Activated T-helper 1 cell treated with Interleukin-2 at 50 U/mL for 16 hours (primary cell): ENCODE data around the gene RNU1-1.
A peak's percentile ranks its signal among the peaks of the same experiment; 100 is the strongest.
"Not testable (repeated sequence)": the region's sequence is repeated elsewhere in the genome, so short reads cannot be mapped to it uniquely, and the experiment has no call there.

Experiments used
- DNase-seq: peaks from one replicate; pipeline ENCODE4 v3.0.0-alpha.2; 2020; ENCODE audit warnings: low read depth

The RNU1-1 gene

GRCh38 chr1:16514107-16515055, at the start of gene RNU1-1:
Gene RNU1-1, minus strand, starts transcription at chr1:16514285.
- DNase-seq: peak; percentile 56

- DNase-seq: not testable (repeated sequence)
These were observed 47.0 kb upstream of the RNU1-1 start for GRCh38 chr1:16561035-16561434.

GRCh38 chr1:16560498-16560897, 46.4 kb upstream of the RNU1-1 start:
- DNase-seq: not testable (repeated sequence)

GRCh38 chr1:16559688-16560087, 45.6 kb upstream of the RNU1-1 start:
- DNase-seq: not testable (repeated sequence)

- DNase-seq: not testable (repeated sequence)
These were observed 42.9 kb upstream of the RNU1-1 start for GRCh38 chr1:16557034-16557433.

GRCh38 chr1:16553244-16553643, 39.2 kb upstream of the RNU1-1 start:
- not testable (repeated sequence) for DNase-seq

GRCh38 chr1:16550212-16550918, 36.3 kb upstream of the RNU1-1 start:
- not testable (repeated sequence) for DNase-seq

- not testable (repeated sequence) for DNase-seq
These were observed 35.5 kb upstream of the RNU1-1 start for GRCh38 chr1:16549545-16549944.

GRCh38 chr1:16547502-16548241, 33.6 kb upstream of the RNU1-1 start:
- DNase-seq: not testable (repeated sequence)

- not testable (repeated sequence) for DNase-seq
These were observed 31.6 kb upstream of the RNU1-1 start for GRCh38 chr1:16545682-16546095.

GRCh38 chr1:16540421-16540893, 26.4 kb upstream of the RNU1-1 start:
- not testable (repeated sequence) for DNase-seq

GRCh38 chr1:16537528-16537927, 23.4 kb upstream of the RNU1-1 start:
- not testable (repeated sequence) for DNase-seq

GRCh38 chr1:16536796-16537195, 22.7 kb upstream of the RNU1-1 start:
- not testable (repeated sequence) for DNase-seq

- DNase-seq: not testable (repeated sequence)
These were observed 21.8 kb upstream of the RNU1-1 start for GRCh38 chr1:16535898-16536297.

GRCh38 chr1:16535487-16535886, 21.4 kb upstream of the RNU1-1 start:
- DNase-seq: not testable (repeated sequence)

- DNase-seq: not testable (repeated sequence)
These were observed 20.9 kb upstream of the RNU1-1 start for GRCh38 chr1:16534829-16535456.

- not testable (repeated sequence) for DNase-seq
These were observed 20.2 kb upstream of the RNU1-1 start for GRCh38 chr1:16534239-16534828.

GRCh38 chr1:16532235-16532991, 18.3 kb upstream of the RNU1-1 start:
- DNase-seq: not testable (repeated sequence)

GRCh38 chr1:16528338-16528737, 14.3 kb upstream of the RNU1-1 start:
- not testable (repeated sequence) for DNase-seq

GRCh38 chr1:16525769-16526168, 11.7 kb upstream of the RNU1-1 start:
- DNase-seq: not testable (repeated sequence)
